A549 (cell line): Measurements from ENCODE around the gene TRAPPC12. TPM values are rescaled to one million over a fixed set of nuclear protein-coding genes. Genes with fewer than 3 reads are reported as not detected.

ENCODE experiments used
- ATAC-seq, 2 experiments: fragments of 200-7000 bp in 1 of 2; fragments of >200 bp in 1 of 2; cut with Nextera tagmentation in 1 of 2; cut with Tn5 transposase in 1 of 2; 3 replicates each; pipeline versions ENCODE4 v1.8.0 to v1.9.1; 2018 to 2020; ENCODE audit warnings: mild to moderate bottlenecking in 1 of 2, moderate library complexity in 1 of 2
- CTCF ChIA-PET: fragments of 300-600 bp; sonication (Branson Sonifier 250); formaldehyde crosslinking; extraction: SDS; loops from one replicate; lab custom pipeline; 2021; ENCODE audit warnings: antibody characterized with exemption, inconsistent platforms; lab: Yijun Ruan, JAX
- POLR2A ChIA-PET: fragments of 350-600 bp; formaldehyde crosslinking; extraction: SDS; loops from one replicate; lab custom pipeline; 2021; ENCODE audit warnings: antibody characterized with exemption, inconsistent platforms; lab: Yijun Ruan, JAX
- DNase-seq, 2 experiments: peaks; one replicate each; pipeline versions ENCODE4 v3.0.0 to v3.0.0-alpha.2; 2011 to 2016; ENCODE audit warnings: low read depth in 1 of 2, low spot score in 1 of 2
- FAIRE-seq: peaks from 2 replicates; lab custom pipeline; 2011; peaks lifted over from hg19 to GRCh38; lab: Jason Lieb, UNC
- H3K27ac ChIP-seq, 2 experiments: fragments of >200 bp; sonication (Bioruptor Twin); formaldehyde crosslinking; 3 replicates each; pipeline ENCODE4 v1.5.1; 2016 to 2017
- H3K4me1 ChIP-seq: fragments of >200 bp; sonication (Bioruptor Twin); formaldehyde crosslinking; 3 replicates; pipeline ENCODE4 v1.6.1; 2016
- H3K4me2 ChIP-seq: fragments of >200 bp; sonication (Bioruptor Twin); formaldehyde crosslinking; 3 replicates; pipeline ENCODE4 v1.6.1; 2016
- H3K4me3 ChIP-seq: fragments of >200 bp; sonication (Bioruptor Twin); formaldehyde crosslinking; 3 replicates; pipeline ENCODE4 v1.5.1; 2016
- H3K9me3 ChIP-seq: fragments of >200 bp; sonication (Bioruptor Twin); formaldehyde crosslinking; 3 replicates; pipeline ENCODE4 v1.6.1; 2016
- BHLHE40 ChIP-seq: IDR thresholded peaks from 2 replicates; pipeline ENCODE4 v1.6.1; 2012; ENCODE audit warnings: low read depth, low read length, inconsistent platforms
- CBX2 ChIP-seq: fragments of 200-600 bp; sonication (generic); IDR thresholded peaks from 2 replicates; pipeline ENCODE4 v1.6.1; 2016; ENCODE audit warnings: low read depth, mild to moderate bottlenecking, borderline replicate concordance
- CEBPB ChIP-seq, 2 experiments: fragments of >200 bp in 1 of 2; sonication (Bioruptor Twin) in 1 of 2; formaldehyde crosslinking in 1 of 2; IDR thresholded peaks; 2 replicates each; pipeline ENCODE4 v1.6.1; 2012 to 2016
- CHD2 ChIP-seq: fragments of 150-350 bp; IDR thresholded peaks from 2 replicates; pipeline ENCODE4 v1.6.1; 2014; ENCODE audit warnings: low read length; ENCODE audit not compliant: partially characterized antibody
- CTCF ChIP-seq: fragments of >200 bp; sonication (Bioruptor Twin); formaldehyde crosslinking; IDR thresholded peaks from 3 replicates; pipeline ENCODE4 v1.5.1; 2016
- EHMT2 ChIP-seq: fragments of 200-600 bp; sonication (generic); IDR thresholded peaks from 2 replicates; pipeline ENCODE4 v1.6.1; 2016; ENCODE audit warnings: antibody characterized with exemption, low read depth, mild to moderate bottlenecking, moderate library complexity
- ELK1 ChIP-seq: fragments of 150-350 bp; IDR thresholded peaks from 2 replicates; pipeline ENCODE4 v1.6.1; 2014; ENCODE audit warnings: low read depth, mild to moderate bottlenecking, low read length
- ESRRA ChIP-seq: fragments of 150-350 bp; IDR thresholded peaks from 2 replicates; pipeline ENCODE4 v1.6.1; 2014; ENCODE audit warnings: mild to moderate bottlenecking, low read length, borderline replicate concordance
- FOSB ChIP-seq: fragments of 250-450 bp; sonication (Bioruptor Pico); IDR thresholded peaks from 2 replicates; pipeline ENCODE4 v1.5.0; 2020; ENCODE audit warnings: mild to moderate bottlenecking, moderate library complexity
- GATA3 ChIP-seq: IDR thresholded peaks from 2 replicates; pipeline ENCODE4 v1.6.1; 2012; ENCODE audit warnings: borderline replicate concordance
- HDAC2 ChIP-seq: fragments of 200-600 bp; sonication (generic); IDR thresholded peaks from 2 replicates; pipeline ENCODE4 v1.6.1; 2016
- JUN ChIP-seq, 2 experiments: fragments of >200 bp; sonication (Bioruptor Twin); formaldehyde crosslinking; IDR thresholded peaks; 2 replicates in 1 of 2; 3 replicates in 1 of 2; pipeline ENCODE4 v1.6.1; 2016 to 2017
- JUNB ChIP-seq: fragments of >200 bp; sonication (Bioruptor Twin); formaldehyde crosslinking; IDR thresholded peaks from 2 replicates; pipeline ENCODE4 v1.6.1; 2016
- KDM1A ChIP-seq: fragments of 200-600 bp; sonication (generic); IDR thresholded peaks from 2 replicates; pipeline ENCODE4 v1.6.1; 2016; ENCODE audit warnings: low read depth, mild to moderate bottlenecking
- NR3C1 ChIP-seq: fragments of >200 bp; sonication (Bioruptor Twin); formaldehyde crosslinking; IDR thresholded peaks from 3 replicates; pipeline ENCODE4 v1.6.1; 2017
- PHF8 ChIP-seq: fragments of 200-600 bp; sonication (generic); IDR thresholded peaks from 2 replicates; pipeline ENCODE4 v1.6.1; 2016; ENCODE audit warnings: low read depth, mild to moderate bottlenecking, antibody characterized with exemption, moderate library complexity, borderline replicate concordance
- POLR2AphosphoS2 ChIP-seq: conservative IDR thresholded peaks from 2 replicates; pipeline ENCODE4 v1.6.1; 2012; ENCODE audit warnings: low read length, improper control_type of control experiment, inconsistent platforms
- RCOR1 ChIP-seq: fragments of 150-350 bp; IDR thresholded peaks from 2 replicates; pipeline ENCODE4 v1.6.1; 2014; ENCODE audit warnings: antibody characterized with exemption, low read length, low read depth
- RFX5 ChIP-seq: fragments of 450-650 bp; IDR thresholded peaks from 2 replicates; pipeline ENCODE4 v1.7.1; 2014; ENCODE audit warnings: antibody characterized with exemption, mild to moderate bottlenecking, moderate library complexity
- SMC3 ChIP-seq: fragments of >200 bp; sonication (Bioruptor Twin); formaldehyde crosslinking; IDR thresholded peaks from 3 replicates; pipeline ENCODE4 v1.6.1; 2018; ENCODE audit warnings: inconsistent platforms
- TFCP2L1 ChIP-seq: fragments of 250-450 bp; sonication (Bioruptor Pico); IDR thresholded peaks from 2 replicates; pipeline ENCODE4 v1.5.0; 2021; ENCODE audit warnings: mild to moderate bottlenecking
- TP53 ChIP-seq: fragments of 250-450 bp; sonication (Bioruptor Pico); IDR thresholded peaks from 2 replicates; pipeline ENCODE4 v1.5.0; 2021; ENCODE audit warnings: mild to moderate bottlenecking, moderate library complexity
- ZC3H11A ChIP-seq: fragments of 450-650 bp; IDR thresholded peaks from 2 replicates; pipeline ENCODE4 v1.6.1; 2014; ENCODE audit warnings: antibody characterized with exemption, mild to moderate bottlenecking
- ZSCAN20 ChIP-seq: fragments of 250-450 bp; sonication (Bioruptor Pico); IDR thresholded peaks from 2 replicates; pipeline ENCODE4 v1.8.0; 2022; ENCODE audit warnings: mild to moderate bottlenecking, moderate library complexity
- WGBS: methylation state at CpG from one replicate; pipeline ENCODE4 v1.1.6; 2017; ENCODE audit errors: missing lambda C conversion rate; 5-methylcytosine and 5-hydroxymethylcytosine counted together
- polyA plus RNA-seq, 4 experiments: library from polyadenylated mRNA; depleted of rRNA in 3 of 4; stranded (reverse); fragments of >200 nt; fragmentation: RNase III in 1 of 4; extraction: RNeasy Plus Mini Kit Qiagen cat#74134 plus additional on column Dnase treatment in 1 of 4; gene quantifications; 2 replicates in 3 of 4; 3 replicates in 1 of 4; pipeline ENCODE4 v1.2.3, GENCODE V29; 2011 to 2017
- TF ChIP-seq, protein P1 (sequence below): fragments of 250-450 bp; sonication (Bioruptor Pico); IDR thresholded peaks from 2 replicates; pipeline ENCODE4 v1.5.0; 2020; ENCODE audit warnings: low read depth, mild to moderate bottlenecking, moderate library complexity
- TF ChIP-seq, protein P2 (sequence below): fragments of 250-450 bp; sonication (Bioruptor Pico); IDR thresholded peaks from 2 replicates; pipeline ENCODE4 v1.5.0; 2021; ENCODE audit warnings: mild to moderate bottlenecking, moderate library complexity, borderline replicate concordance
- TF ChIP-seq, protein P3 (sequence below): fragments of >200 bp; sonication (Bioruptor Twin); formaldehyde crosslinking; IDR thresholded peaks from 2 replicates; pipeline ENCODE4 v1.6.1; 2016

Gene TRAPPC12
- polyA plus RNA-seq, 2 of the 4 experiments (the other 2 are of a cell fraction), result 42.3 to 55.0 TPM

DNA sequence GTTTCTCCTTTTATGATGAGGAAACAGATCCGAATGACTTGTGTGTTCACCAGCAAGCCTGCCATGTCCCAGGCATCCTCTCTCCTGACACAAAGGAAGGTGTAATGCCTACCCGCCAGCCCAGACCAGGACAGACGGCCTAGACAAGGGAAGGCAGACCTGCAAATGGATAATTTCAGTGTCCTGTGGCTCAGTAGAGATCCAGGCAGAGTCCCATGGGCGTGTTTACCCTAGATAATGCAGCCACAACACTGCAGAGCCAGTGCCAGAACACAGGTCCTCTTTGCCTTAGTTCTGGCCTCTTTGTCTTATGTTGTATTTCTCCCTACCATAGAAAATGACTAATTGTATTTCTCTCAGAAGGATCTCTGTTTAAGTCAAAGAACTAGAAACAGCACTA is 12.7 kb downstream of the TRAPPC12 start:
- TF ChIP-seq KDM1A (no peak), RCOR1 (no peak), SMC3 (no peak), ZSCAN20 (CRISPR knock-in tag) (no peak), POLR2AphosphoS2 (no peak), CHD2 (no peak)
- WGBS, result 95% methylated on average over 4 of the region's 4 CpGs
- Histone ChIP-seq H3K27ac (no peak overlapping the region), H3K4me3 (no peak overlapping the region), H3K4me2 (no peak overlapping the region), H3K9me3 (peaks cover 26% of the 10 kb centered on the region), H3K4me1 (no peaks in the 10 kb centered on the region)
- no peak for ATAC-seq
- POLR2A ChIA-PET, result interaction anchor here (1.5 kb wide), 1 partner anchor 14 kb away, joined by 6 read pairs; the partner anchor contains the start of gene EIPR1
- no peak for FAIRE-seq
- no peak for DNase-seq
- CTCF ChIA-PET, result no interaction called here

DNA sequence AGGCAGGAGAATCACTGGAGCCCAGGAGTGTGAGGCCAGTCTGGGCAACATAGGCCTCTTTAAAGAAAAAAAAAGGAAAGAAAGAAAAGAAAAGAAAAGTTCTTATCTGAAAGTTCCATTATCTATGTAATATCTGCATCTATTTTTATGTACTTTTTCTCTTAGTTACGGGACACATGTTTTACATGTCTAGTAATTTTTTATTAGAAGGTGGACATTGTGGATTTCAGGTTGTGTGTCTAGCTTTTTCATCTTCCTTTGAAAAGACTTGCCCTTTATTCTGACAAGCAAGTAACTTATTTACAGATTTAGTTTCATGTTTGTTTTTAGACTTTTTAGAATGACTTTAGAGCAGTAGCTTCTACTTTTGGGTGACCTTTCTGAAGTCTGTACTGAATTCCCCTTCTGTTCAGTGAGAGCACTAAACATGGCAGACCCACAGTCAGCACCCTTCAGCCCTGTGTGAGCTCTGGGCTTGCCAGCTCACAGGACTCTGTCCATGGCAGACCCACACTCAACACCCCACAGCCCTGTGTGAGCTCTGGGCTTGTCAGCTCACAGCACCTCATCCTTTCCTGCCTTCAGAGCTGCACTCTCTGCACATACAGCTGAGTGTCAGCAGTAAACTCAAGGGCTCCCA is 17.5 kb downstream of the TRAPPC12 start:
- Histone ChIP-seq H3K4me1 (no peaks in the 10 kb centered on the region), H3K9me3 (peaks cover 33% of the 10 kb centered on the region), H3K4me3 (no peak overlapping the region), H3K4me2 (no peak overlapping the region), H3K27ac (no peak overlapping the region)
- ChIA-PET POLR2A (no interaction called here), CTCF (interaction anchor here (1.3 to 1.6 kb wide), 3 partner anchors 13 to 139 kb away, joined by 3 to 7 read pairs (median 3); no protein-coding TSS in a partner anchor)
- FAIRE-seq (no peak), DNase-seq (no peak), ATAC-seq (no peak)
- WGBS, result 90% methylated on average over 1 of the region's 1 CpG
- TF ChIP-seq SMC3, result no peak
- TF ChIP-seq, protein P1, sequence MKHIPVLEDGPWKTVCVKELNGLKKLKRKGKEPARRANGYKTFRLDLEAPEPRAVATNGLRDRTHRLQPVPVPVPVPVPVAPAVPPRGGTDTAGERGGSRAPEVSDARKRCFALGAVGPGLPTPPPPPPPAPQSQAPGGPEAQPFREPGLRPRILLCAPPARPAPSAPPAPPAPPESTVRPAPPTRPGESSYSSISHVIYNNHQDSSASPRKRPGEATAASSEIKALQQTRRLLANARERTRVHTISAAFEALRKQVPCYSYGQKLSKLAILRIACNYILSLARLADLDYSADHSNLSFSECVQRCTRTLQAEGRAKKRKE, result no peak
- no peak for TF ChIP-seq EHMT2
- no peak for TF ChIP-seq RFX5
- TF ChIP-seq ZC3H11A, result no peak
- no peak for TF ChIP-seq HDAC2
- TF ChIP-seq JUNB, result no peak
- no peak for TF ChIP-seq TP53
- TF ChIP-seq, protein P2, sequence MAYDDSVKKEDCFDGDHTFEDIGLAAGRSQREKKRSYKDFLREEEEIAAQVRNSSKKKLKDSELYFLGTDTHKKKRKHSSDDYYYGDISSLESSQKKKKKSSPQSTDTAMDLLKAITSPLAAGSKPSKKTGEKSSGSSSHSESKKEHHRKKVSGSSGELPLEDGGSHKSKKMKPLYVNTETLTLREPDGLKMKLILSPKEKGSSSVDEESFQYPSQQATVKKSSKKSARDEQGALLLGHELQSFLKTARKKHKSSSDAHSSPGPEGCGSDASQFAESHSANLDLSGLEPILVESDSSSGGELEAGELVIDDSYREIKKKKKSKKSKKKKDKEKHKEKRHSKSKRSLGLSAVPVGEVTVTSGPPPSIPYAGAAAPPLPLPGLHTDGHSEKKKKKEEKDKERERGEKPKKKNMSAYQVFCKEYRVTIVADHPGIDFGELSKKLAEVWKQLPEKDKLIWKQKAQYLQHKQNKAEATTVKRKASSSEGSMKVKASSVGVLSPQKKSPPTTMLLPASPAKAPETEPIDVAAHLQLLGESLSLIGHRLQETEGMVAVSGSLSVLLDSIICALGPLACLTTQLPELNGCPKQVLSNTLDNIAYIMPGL (CRISPR knock-in tag), result no peak

DNA sequence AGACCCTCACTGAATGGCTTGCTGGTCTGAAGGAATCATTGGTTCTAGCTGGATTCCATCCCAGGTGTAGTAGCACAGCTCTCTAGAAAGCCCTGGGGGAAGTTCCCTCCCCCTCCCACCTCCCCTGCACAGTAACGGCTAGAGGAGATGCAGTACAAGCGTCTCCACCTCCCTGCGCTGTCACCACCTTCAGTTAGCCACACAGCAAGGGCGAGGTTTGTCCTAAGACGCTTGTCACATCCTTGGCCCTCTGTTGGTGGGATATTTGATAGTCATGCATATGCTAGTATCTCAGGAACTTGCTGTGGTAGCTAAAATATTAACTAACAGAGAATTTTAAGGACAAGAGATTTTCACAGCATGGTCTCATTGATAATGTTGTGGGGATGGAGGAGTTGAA is 19.4 kb downstream of the TRAPPC12 start:
- Histone ChIP-seq H3K9me3 (peaks cover 33% of the 10 kb centered on the region), H3K4me2 (no peak overlapping the region), H3K27ac (no peak overlapping the region), H3K4me3 (no peak overlapping the region), H3K4me1 (no peaks in the 10 kb centered on the region)
- DNase-seq (no peak), ATAC-seq (peak; percentile 37 to 39; a peak in 1 of 6 replicates), FAIRE-seq (no peak)
- WGBS, result 91% methylated on average over 5 of the region's 5 CpGs
- ChIA-PET CTCF (interaction anchor here (1.5 kb wide), 1 partner anchor 10 kb away, joined by 4 read pairs; no protein-coding TSS in a partner anchor), POLR2A (no interaction called here)
- TF ChIP-seq SMC3, result no peak
- no peak for TF ChIP-seq CBX2
- no peak for TF ChIP-seq CTCF
- no peak for TF ChIP-seq ESRRA
- TF ChIP-seq GATA3, result no peak
- TF ChIP-seq FOSB (CRISPR knock-in tag), result no peak
- no peak for TF ChIP-seq PHF8
- no peak for TF ChIP-seq TFCP2L1 (CRISPR knock-in tag)
- TF ChIP-seq, protein P3, sequence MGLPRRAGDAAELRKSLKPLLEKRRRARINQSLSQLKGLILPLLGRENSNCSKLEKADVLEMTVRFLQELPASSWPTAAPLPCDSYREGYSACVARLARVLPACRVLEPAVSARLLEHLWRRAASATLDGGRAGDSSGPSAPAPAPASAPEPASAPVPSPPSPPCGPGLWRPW, result no peak
- no peak for TF ChIP-seq BHLHE40
- TF ChIP-seq RCOR1, result no peak
- no peak for TF ChIP-seq ELK1
- TF ChIP-seq HDAC2, result no peak
- TF ChIP-seq JUN (IDR thresholded peaks at IDR 0.05), result no peak
- no peak for TF ChIP-seq NR3C1
- TF ChIP-seq CEBPB (IDR thresholded peaks at IDR 0.05), result no peak
- TF ChIP-seq, all 56 proteins: peak for 0
